ENCODE measurements around the gene ADSL. TPM values are rescaled to one million over a fixed set of nuclear protein-coding genes. Genes with fewer than 3 reads are reported as not detected.

The ADSL gene
- total and polyA plus RNA-seq, 7 donors: 114 to 170 (median 147) TPM

- no peak for DNase-seq
Measured at GRCh38 chr22:40409613-40410113, 63.4 kb downstream of the ADSL start.

GRCh38 chr22:40410272-40410671, 64.0 kb downstream of the ADSL start:
- no peak for DNase-seq
- Histone ChIP-seq H3K36me3 (ENCODE audit: insufficient read depth in 1 of 2, low read depth in 1 of 2) (peaks cover 7 to 75% of the 10 kb centered on the region in 2 donors), H3K27me3 (ENCODE audit: insufficient read depth in 3 of 3, low read length in 2 of 3) (no peaks in the 10 kb centered on the region)

More at GRCh38 chr22:40409613-40410113, 63.4 kb downstream of the ADSL start:
- no peak for ATAC-seq
- no peak overlapping the region for H3K4me3 ChIP-seq
- intact Hi-C loops (cut with DNase I): no loop called here
- H3K9me3 ChIP-seq: no peaks in the 10 kb centered on the region
- peaks cover 7 to 78% of the 10 kb centered on the region in 2 donors for H3K36me3 ChIP-seq (ENCODE audit: insufficient read depth in 1 of 2, low read depth in 1 of 2)
- no peaks in the 10 kb centered on the region for H3K27me3 ChIP-seq (ENCODE audit: insufficient read depth in 3 of 3, low read length in 2 of 3)
- 87 to 90% (median 90%) methylated on average over 11 of the region's 11 CpGs for WGBS, 3 donors
- H3K4me1 ChIP-seq: no peaks in the 10 kb centered on the region
- no peak for TF ChIP-seq CTCF (IDR thresholded peaks at IDR 0.05)
- no peak overlapping the region for H3K27ac ChIP-seq

GRCh38 chr22:40410731-40411505, 64.6 kb downstream of the ADSL start:
- Histone ChIP-seq H3K36me3 (ENCODE audit: insufficient read depth in 1 of 2, low read depth in 1 of 2) (peaks cover 7 to 71% of the 10 kb centered on the region in 2 donors), H3K9me3 (no peaks in the 10 kb centered on the region), H3K27me3 (ENCODE audit: insufficient read depth in 3 of 3, low read length in 2 of 3) (no peaks in the 10 kb centered on the region), H3K4me3 (no peak overlapping the region), H3K4me1 (no peaks in the 10 kb centered on the region), H3K27ac (no peak overlapping the region)
- WGBS, 3 donors: 56 to 68% (median 57%) methylated on average over 13 of the region's 13 CpGs
- DNase-seq (no peak), ATAC-seq (no peak)
- intact Hi-C loops (cut with DNase I): no loop called here
- no peak for TF ChIP-seq CTCF (IDR thresholded peaks at IDR 0.05)

More at GRCh38 chr22:40410272-40410671, 64.0 kb downstream of the ADSL start:
- H3K9me3 ChIP-seq: no peaks in the 10 kb centered on the region
- TF ChIP-seq CTCF (IDR thresholded peaks at IDR 0.05): no peak
- no peaks in the 10 kb centered on the region for H3K4me1 ChIP-seq
- intact Hi-C loops (cut with DNase I): no loop called here
- H3K27ac ChIP-seq: no peak overlapping the region
- 81 to 86% (median 85%) methylated on average over 8 of the region's 8 CpGs for WGBS, 3 donors
- H3K4me3 ChIP-seq: no peak overlapping the region
- no peak for ATAC-seq

- H3K27ac ChIP-seq: no peak overlapping the region
- H3K36me3 ChIP-seq (ENCODE audit: insufficient read depth in 1 of 2, low read depth in 1 of 2): peaks cover 4 to 71% of the 10 kb centered on the region in 2 donors
- intact Hi-C loops (cut with DNase I): no loop called here
- 63 to 80% (median 69%) methylated on average over 7 of the region's 7 CpGs for WGBS, 3 donors
- no peaks in the 10 kb centered on the region for H3K4me1 ChIP-seq
- no peaks in the 10 kb centered on the region for H3K27me3 ChIP-seq (ENCODE audit: insufficient read depth in 3 of 3, low read length in 2 of 3)
- ATAC-seq (no peak), DNase-seq (no peak)
- no peaks in the 10 kb centered on the region for H3K9me3 ChIP-seq
- no peak for TF ChIP-seq CTCF (IDR thresholded peaks at IDR 0.05)
- no peak overlapping the region for H3K4me3 ChIP-seq
Measured at GRCh38 chr22:40411506-40411861, 65.2 kb downstream of the ADSL start.

All from psoas muscle (tissue), 8 donors.